COLO668 (cell line): Measurements from ENCODE around the gene CATSPERZ.
"Not testable (repeated sequence)": the region's sequence is repeated elsewhere in the genome, so short reads cannot be mapped to it uniquely, and the experiment has no call there.

ENCODE experiments used
- DNase-seq: peaks from one replicate; lab custom pipeline; 2025; ENCODE audit not compliant: unreplicated experiment; lab: John Stamatoyannopoulos, UW

The CATSPERZ gene

DNA sequence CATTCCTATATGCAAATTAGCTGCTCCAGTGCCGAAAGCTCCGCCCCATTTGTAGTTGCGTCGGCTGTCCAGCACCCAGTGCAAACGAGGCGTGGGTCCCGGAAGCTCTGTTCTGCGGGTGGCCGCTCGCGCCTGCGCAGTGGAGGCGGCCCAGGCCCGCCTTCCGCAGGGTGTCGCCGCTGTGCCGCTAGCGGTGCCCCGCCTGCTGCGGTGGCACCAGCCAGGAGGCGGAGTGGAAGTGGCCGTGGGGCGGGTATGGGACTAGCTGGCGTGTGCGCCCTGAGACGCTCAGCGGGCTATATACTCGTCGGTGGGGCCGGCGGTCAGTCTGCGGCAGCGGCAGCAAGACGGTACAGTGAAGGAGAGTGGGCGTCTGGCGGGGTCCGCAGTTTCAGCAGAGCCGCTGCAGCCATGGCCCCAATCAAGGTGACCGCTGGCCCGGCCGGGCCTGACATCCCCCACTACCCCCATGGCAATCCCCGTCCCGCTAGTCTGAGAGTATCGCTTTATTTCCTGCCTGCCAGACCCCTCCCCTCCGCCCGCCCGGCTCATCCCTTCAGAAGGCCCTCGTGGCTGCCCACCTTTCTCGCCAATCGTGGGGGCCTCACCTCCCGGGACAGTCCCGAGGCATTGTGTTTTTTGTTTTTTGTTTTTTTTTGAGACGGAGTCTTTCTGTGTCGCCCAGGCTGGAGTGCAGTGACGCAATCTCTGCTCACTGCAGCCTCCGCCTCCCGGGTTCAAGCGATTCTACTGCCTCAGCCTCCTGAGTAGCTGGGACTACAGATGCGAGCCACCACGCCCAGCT, 18.0 kb downstream of the CATSPERZ start, which contains the start of gene PRDX5:
Gene PRDX5 (plus strand): TSS at position 161 of the 805 bp plus-strand sequence. CDS start 95 bp downstream, at position 256.
- peak; percentile 97 for DNase-seq

DNA sequence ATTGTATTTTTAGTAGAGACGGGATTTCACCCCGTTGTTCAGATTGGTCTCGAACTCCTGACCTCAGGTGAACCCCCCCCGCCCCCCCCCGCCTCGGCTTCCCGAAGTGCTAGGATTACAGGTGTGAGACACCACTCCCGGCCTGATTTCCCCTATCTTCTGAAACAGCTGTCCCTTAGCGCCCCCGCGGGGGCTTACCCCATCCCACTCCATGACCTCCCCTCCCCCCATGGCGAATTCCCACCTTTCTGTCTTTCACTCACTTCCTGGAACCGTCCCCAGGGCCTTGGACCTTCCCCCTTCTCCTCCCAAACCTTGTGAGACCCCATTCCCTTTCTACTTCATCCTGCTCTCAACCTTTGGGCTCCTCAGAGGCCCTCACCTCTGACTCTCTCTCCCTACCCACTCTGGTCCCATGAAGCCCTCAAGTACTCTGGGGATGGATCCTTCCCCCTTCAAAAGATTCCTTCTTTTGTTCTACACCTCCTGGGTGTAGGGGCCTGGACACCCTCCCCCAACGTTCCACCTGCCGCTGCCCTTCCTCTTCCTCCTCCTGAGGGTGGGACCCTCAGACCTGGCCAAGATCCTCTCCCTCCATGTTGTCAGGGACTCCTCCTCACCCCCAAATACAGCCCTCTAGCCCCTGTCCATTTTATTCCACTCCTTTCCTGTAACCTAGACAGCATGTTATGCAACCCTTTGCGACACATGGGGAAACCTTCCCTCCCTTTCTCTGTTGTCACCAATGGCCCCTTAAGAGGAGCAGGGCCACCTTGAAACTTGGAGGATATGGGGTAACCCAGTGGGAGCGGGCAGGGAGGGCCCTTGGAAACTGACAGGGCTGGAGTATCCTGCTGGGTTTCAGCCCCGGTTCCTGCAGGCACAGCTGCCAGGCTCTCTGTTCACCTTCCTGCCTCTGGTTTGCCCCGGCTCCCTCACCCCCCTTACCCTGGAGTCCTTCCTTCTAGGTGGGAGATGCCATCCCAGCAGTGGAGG, 18.9 kb downstream of the CATSPERZ start:
- no peak for DNase-seq

DNA sequence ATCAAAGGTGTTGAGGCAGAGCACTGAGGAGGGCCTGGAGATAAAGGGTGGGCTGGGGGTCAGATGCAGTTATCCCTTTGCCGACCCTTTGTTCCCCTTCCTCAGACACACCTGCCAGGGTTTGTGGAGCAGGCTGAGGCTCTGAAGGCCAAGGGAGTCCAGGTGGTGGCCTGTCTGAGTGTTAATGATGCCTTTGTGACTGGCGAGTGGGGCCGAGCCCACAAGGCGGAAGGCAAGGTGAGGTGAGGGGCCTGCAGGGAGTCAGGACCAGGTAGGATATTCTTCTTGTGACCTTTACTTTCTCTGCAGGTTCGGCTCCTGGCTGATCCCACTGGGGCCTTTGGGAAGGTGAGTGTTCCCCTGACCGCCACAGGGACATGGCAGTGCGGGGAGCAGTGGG, 20.4 kb downstream of the CATSPERZ start:
- no peak for DNase-seq

DNA sequence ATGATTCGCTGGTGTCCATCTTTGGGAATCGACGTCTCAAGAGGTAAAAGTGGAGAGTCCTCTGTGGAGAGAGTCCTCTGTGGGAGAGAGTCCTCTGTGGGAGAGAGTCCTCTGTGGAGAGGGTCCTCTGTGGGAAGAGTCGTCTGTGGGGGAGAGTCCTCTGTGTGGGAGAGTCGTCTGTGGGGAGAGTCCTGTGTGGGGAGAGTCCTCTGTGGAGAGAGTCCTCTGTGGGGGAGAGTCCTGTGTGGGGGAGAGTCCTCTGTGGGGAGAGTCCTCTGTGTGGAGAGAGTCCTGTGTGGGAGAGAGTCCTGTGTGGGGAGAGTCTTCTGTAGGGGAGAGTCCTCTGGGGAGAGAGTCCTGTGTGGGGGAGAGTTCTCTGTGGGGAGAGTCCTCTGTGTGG, 20.9 kb downstream of the CATSPERZ start:
- DNase-seq = no peak

DNA sequence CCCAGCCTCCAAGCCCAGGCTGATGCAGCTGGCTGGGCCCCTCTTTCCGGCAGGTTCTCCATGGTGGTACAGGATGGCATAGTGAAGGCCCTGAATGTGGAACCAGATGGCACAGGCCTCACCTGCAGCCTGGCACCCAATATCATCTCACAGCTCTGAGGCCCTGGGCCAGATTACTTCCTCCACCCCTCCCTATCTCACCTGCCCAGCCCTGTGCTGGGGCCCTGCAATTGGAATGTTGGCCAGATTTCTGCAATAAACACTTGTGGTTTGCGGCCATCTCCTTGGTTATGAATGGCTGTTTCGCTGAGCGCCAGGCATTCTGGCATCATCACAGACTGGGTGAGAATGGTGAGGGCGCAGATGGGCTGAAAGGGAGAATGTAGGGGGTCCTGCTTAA, 21.4 kb downstream of the CATSPERZ start:
- no peak for DNase-seq

DNA sequence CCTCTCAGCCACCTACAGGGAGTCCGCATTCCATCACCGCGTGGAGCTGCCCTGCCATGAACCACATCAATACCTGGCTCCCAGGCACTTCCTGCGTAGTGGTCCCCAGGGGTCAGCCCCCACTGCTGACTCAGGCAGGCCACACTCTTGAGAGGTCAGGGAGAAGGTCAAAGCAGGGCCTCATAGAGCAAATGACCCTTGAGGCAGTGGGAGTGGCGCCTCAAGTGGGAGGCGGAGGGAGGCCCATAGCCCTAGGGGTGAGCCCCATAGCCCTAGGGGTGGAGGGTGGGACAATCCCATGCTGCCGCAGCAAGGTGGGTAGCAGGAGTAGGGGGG, 22.7 kb downstream of the CATSPERZ start:
- DNase-seq = no peak

DNA sequence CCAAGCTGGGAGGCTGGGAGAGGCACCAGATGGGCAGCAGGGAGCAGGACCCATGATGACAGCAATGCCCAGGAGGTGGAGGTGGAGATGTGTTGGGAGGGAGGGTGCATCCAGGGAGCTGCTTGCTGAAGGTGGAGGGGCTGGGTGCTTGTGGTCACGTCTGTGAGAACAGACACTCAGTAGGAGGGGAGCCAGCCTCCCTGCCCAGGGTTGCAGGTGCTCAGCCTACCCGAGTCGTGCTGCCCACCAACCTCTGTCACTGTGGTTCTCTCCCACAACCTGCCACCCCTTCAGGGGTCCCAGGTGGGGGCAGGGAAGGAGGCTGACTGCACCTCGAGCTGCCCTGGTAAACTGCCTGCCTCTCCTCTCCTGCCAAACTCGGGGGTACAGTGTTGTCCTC, 23.2 kb downstream of the CATSPERZ start:
- DNase-seq = no peak

DNA sequence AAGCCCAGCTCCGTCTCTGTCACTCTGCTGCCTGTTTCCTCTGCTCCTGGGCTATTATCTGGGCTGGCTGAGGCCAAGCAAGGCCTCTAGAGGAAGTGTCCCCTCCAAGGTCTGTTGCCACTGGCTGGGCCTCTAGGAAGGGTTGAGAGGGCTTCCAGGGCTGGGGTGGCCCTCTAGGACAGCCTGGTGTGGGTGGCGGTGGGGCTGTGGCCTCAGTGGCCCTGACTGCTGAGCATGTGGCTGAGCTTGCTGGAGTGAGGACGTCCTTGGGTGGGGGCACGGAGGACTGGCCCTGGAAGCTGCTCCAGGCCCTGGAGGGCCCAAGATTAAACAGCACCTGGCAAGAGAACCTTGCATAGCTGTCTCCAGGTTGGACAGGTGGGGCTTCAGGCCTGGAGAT, 23.8 kb downstream of the CATSPERZ start:
- DNase-seq = not testable (repeated sequence)

DNA sequence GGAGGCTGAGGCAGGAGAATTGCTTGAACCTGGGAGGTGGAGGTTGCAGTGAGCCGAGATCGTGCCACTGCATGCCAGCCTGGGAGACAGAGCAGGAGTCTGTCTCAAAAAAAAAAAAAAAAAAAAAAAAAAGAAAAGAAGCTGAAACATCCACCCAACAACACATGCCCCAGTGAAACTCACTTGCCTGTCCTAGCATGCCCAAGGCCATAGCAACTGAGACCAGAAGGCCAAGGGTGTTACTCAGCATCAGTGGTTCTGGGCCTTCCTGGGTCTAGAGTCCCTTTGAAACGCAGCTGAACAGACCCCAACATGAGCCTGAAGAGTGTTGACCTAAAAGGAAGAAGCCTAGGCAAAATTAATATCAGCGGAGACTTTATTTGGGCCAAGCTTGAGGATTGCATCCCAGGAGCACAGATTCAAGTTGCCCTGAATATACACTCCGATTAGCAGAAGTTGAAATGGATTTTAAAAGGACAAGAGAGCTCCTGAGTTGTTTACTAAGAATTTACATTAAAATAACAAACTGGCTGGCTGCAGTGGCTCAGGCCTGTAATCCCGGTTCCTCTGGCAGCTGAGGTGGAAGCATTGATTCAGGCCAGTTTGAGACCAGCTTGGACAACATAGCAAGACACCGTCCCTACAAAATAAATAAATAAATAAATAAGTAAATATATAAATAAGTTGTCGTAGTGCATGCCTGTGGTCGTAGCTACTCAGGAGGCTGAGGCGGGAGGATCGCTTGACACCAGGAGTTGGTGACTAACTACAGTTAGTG, 24.7 kb downstream of the CATSPERZ start:
- no peak for DNase-seq

DNA sequence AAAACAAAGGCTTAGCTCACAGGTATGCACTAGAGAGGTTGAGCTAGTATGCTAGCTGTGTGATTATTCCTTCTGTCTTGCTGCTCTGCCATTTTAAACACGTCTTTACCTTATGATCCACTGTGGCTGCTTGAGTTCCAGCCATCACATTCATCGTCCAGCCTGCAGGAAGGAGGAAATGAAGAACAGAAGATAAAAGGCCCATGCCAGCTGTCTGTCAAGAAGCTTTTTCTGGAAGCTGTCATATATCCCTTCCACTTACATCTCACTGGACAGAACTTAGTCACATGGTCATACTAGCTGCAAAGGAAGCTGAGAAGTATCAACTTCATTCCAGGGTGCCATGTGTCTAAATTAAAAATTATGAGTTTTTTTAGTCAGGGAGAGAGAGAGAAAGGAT, 27.2 kb downstream of the CATSPERZ start:
- DNase-seq = no peak

DNA sequence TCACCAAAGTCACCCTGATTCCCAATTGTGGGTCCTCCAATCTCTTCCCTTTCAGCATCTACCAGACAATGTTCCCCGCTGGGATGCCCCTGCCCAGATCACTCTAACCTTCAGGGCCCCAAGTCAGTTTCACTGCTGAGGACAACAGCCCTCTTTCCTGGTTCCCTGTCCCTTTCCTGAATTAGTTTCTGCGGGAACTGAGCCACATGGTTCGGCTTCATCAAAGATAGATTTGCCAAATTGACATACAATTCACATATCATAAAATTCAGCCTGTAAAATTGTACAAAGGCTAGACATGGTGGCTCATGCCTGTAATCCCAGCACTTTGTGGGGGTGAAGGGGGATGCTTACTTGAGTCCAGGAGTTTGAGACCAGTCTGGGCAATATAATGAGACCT, 27.8 kb downstream of the CATSPERZ start:
- no peak for DNase-seq

DNA sequence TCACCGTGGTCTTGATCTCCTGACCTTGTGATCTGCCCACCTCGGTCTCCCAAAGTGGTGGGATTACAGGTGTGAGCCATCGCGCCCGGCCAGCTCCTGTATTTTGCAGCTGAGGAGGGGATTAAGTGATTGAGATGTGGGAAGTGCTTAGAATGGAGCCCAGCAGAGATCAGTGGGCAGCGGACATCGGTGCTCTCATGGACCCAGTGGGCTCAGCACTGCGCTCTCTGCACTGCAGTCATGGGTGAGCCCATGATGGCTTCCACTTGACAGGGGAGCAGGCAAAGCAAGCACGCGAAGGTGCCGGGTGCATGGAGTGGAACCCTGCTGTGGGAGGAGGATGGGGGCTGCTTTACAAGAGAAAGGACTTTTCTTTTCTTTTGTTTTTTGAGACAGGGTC, 30.7 kb downstream of the CATSPERZ start:
- DNase-seq = no peak

DNA sequence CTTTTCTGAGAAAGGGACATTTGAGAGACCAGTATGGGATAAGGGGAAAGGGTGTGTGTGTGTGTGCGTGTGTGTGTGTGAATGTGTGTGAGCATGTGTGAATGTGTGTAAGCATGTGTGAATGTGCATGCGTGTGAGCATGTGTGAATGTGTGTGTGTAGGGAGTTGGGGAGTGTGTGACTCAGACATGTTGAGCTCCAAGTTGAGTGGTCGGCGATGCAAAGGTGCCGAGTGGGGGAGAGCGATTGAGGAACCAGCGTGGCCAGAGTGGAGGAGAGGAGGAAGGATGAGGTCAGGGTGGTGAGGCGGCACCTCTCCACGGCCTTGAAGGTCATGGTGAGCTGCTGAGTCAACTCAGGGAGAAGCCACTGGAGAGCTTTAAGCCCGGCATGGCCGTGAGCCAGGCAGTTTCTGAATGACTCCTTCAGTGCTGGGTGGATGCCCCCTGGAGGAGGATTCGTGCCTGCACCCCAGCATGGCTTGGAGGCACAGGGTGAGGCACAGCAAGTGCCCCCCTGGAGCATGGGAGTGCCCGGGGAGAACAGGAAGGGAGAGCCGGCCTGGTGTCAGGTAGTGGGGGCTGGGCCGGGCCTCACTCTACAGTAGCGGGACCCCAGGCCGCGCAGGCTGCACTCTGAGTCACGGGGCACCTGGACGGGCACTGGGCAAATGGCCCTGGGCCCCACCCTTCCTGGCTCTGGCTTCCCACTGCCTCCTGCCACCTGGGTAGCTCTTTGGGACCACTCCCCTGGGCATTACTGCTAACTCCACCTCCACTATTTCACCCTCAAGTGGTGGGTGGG, 31.6 kb downstream of the CATSPERZ start:
- DNase-seq = peak; percentile 58

DNA sequence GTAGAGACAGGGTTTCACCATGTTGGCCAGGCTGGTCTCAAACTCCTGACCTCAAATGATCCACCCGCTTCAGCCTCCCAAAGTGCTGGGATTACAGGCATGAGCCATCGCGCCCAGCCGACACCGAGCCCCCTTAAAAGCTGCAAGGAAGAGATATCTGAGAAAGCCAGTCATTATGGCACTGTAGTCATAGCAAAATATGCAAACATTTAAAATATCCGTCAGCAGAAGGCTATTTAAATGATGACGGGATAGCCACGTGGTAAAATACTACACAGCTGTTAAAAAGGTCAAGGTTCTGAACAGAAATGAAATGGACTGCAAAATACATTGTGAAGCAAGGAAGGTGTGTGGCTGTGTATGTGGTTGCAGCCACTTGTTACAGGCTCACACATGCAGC, 33.4 kb downstream of the CATSPERZ start:
- DNase-seq = no peak

DNA sequence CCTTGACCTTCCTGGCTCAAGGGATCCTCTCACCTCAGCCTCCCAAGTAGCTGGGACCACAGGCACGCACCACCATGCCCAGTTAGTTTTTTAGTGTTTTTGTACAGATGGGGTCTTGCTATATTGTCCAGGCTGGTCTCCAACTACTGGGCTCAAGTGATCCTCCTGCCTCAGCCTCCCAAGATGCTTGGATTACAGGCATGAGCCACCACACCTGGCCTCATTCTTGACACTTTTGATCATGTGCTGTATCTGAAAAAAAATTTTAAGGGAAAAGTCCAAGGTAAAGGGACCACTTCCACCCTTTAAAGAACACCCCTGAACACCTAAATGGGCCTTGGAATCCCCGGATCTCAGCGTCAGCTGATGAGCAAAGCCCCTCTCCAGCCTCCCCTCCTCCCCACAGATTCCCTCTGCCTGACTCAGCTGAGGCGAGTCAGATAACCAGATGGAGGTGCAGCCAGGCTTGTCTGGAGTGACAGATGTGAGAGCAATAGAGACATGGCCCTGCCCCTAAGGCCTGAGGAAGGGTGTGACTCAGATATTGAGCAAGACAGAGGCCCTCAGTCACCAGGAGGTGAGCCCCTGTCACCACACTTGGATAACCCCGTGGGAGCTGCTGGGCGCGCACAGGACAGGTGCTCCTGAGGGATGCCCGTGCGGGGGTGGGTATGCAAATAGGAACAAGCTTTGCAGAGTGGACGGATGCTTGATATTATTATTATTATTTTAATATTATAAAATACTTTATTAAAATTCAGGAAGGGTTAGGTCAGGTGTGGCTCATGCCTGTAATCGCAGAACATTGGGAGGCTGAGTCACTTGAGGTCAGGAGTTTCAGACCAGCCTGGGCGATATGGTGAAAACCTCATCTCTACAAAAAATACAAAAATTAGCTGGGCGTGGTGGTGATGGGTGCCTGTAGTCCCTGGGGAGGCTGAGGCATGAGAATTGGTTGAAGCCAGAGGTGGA, 34.9 kb downstream of the CATSPERZ start:
- peak; percentile 82 for DNase-seq

DNA sequence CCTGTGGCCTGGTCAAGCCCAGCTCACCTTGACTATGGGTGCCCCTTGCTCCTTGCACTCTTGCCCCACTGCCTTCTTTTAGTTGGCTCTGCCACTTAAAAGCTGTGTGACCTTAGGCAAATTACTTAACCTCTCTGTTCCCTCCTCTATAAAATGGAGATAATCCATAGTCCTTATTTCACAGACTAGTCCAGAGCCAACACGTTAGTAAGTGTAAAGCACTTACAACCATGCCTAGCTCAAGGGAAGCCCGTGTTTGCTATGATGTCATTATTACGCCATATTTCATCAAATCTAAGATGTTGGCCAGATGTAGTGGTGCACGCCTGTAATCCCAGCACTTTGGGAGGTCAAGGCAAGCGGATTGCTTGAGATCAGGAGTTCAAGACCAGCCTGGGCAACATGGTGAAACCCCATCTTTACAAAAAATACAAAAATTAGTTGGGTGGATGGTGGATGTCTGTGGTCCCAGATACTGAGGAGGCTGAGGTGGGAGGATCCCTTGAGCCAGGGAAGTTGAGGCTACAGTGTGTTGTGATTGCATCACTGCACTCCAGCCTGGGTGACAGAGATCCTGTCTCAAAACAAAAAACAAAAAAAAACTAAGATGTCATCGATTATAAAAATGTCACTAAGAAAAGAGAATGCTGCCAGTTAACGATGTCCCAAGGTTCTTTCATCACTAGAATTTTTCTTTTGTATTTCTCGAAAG, 37.5 kb downstream of the CATSPERZ start:
- no peak for DNase-seq

DNA sequence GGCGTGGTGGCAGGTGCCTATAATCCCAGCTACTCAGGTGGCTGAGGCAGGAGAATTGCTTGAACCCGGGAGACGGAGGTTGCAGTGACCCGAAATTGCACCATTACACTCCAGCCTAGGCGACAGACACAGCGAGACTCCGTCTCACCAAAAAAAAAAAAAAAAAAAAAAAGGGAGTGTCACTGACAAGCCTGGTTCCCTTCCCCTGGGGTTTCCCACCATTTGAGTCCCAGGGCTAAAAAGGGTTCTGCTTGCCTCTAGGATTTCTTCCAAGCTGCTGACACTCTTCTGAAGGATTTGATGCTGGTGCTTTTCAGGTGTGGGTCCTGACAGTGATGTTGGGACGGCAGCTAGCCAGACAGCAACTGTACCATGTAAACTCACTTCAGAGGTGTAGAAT, 38.6 kb downstream of the CATSPERZ start:
- no peak for DNase-seq

DNA sequence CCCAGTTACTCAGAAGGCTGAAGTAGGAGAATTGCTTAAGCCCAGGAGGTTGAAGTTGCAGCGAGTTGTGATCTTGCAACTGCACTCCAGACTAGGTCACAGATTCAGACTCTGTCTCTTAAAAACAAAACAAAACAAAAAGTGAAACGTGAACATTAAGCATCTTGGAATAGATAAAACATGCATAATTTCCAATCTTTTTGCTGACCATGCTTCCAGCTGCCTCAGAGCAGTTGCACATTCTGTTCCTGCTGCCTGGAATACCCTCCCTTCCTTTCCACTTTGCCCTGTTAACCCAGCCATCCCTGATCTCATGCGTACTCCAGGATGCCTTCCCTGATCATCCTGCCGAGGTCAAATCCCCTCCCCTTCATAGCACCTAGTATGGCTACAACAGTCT, 39.1 kb downstream of the CATSPERZ start:
- no peak for DNase-seq
